ENCODE data around the gene ARID5B. TPM values are rescaled to one million over a fixed set of nuclear protein-coding genes. Genes with fewer than 3 reads are reported as not detected.
"Not testable (repeated sequence)": the region's sequence is repeated elsewhere in the genome, so short reads cannot be mapped to it uniquely, and the experiment has no call there.

ARID5B gene
- total RNA-seq, 1 experiment from 2014 or later, result 2.3 TPM

- TF ChIP-seq ERG (CRISPR knock-in tag; IDR thresholded peaks at IDR 0.05) (no peak), ZNF232 (CRISPR knock-in tag; IDR thresholded peaks at IDR 0.05) (no peak), CREM (CRISPR knock-in tag; IDR thresholded peaks at IDR 0.05) (no peak), NFATC4 (CRISPR knock-in tag; IDR thresholded peaks at IDR 0.05) (no peak), CTCF (IDR thresholded peaks at IDR 0.05) (no peak), ZNF121 (CRISPR knock-in tag; IDR thresholded peaks at IDR 0.05) (no peak), IRF1 (CRISPR knock-in tag; IDR thresholded peaks at IDR 0.05) (no peak), RELA (CRISPR knock-in tag; IDR thresholded peaks at IDR 0.05; ENCODE audit: borderline replicate concordance) (no peak)
These were observed 72.4 kb downstream of the ARID5B start (continued) for GRCh38 chr10:61973906-61974305.

GRCh38 chr10:61974601-61975390 lies 73.3 kb downstream of the ARID5B start:
- Mint-ChIP-seq H3K4me1 (peaks cover 4% of the 10 kb centered on the region; the same call in 1 of the 2 replicates), H3K36me3 (no peaks in the 10 kb centered on the region), H3K27ac (no peak overlapping the region), H3K4me3 (no peak overlapping the region), H3K27me3 (ENCODE audit: low read depth) (no peaks in the 10 kb centered on the region), H3K9me3 (no peaks in the 10 kb centered on the region; the same call in 1 of the 2 replicates)
- ChIA-PET CTCF (no interaction called here), POLR2A (interaction anchor here (0.5 kb wide), 1 partner anchor 177 kb away, joined by 3 read pairs; no protein-coding TSS in a partner anchor)
- no peak for TF ChIP-seq MXD4 (CRISPR knock-in tag; IDR thresholded peaks at IDR 0.05; ENCODE audit: borderline replicate concordance)
- no peak for ATAC-seq
- no peak for DNase-seq (ENCODE audit: low spot score)

GRCh38 chr10:61975391-61975932 lies 74.0 kb downstream of the ARID5B start:
- POLR2A ChIA-PET, result interaction anchor here (0.5 kb wide), 1 partner anchor 178 kb away, joined by 3 read pairs; no protein-coding TSS in a partner anchor
- no peak for DNase-seq (ENCODE audit: low spot score)

GRCh38 chr10:61976951-61977721 lies 75.6 kb downstream of the ARID5B start:
- POLR2A ChIA-PET; CTCF ChIA-PET; H3K4me1 Mint-ChIP-seq; DNase-seq (ENCODE audit: low spot score); H3K27ac Mint-ChIP-seq; ATAC-seq; H3K27me3 Mint-ChIP-seq (ENCODE audit: low read depth); H3K36me3 Mint-ChIP-seq; H3K4me3 Mint-ChIP-seq; H3K9me3 Mint-ChIP-seq: not testable (repeated sequence)

More at GRCh38 chr10:61975391-61975932, 74.0 kb downstream of the ARID5B start:
- CTCF ChIA-PET, result no interaction called here
- TF ChIP-seq ZNF396 (CRISPR knock-in tag; IDR thresholded peaks at IDR 0.05; ENCODE audit: borderline replicate concordance) (no peak), SMAD3 (CRISPR knock-in tag; IDR thresholded peaks at IDR 0.05; ENCODE audit: borderline replicate concordance) (no peak), TEAD4 (CRISPR knock-in tag; IDR thresholded peaks at IDR 0.05) (no peak), GTF2I (CRISPR knock-in tag; conservative IDR thresholded peaks at IDR 0.05) (no peak), ELF4 (CRISPR knock-in tag; IDR thresholded peaks at IDR 0.05; ENCODE audit: low read depth) (no peak)
- Mint-ChIP-seq H3K27me3 (ENCODE audit: low read depth) (no peaks in the 10 kb centered on the region), H3K36me3 (no peaks in the 10 kb centered on the region), H3K9me3 (no peaks in the 10 kb centered on the region; the same call in 1 of the 2 replicates), H3K4me3 (no peak overlapping the region), H3K4me1 (peaks cover 4% of the 10 kb centered on the region; the same call in 1 of the 2 replicates), H3K27ac (no peak overlapping the region)
- no peak for ATAC-seq

All from WTC11 (cell line).